Natural killer cell (primary cell): ENCODE results near the gene SLC2A9. TPM values are rescaled to one million over a fixed set of nuclear protein-coding genes. Genes with fewer than 3 reads are reported as not detected.

Source experiments
- ATAC-seq, 3 donors: fragments of 150-1000 bp in 2 of 3; fragments of 200-7000 bp in 1 of 3; cut with Tn5 transposase; 1 replicate in 1 of 3; 2 replicates in 2 of 3; pipeline ENCODE4 v1.10.0; 2021; ENCODE audit warnings: mild to moderate bottlenecking in 2 of 3, moderate library complexity in 2 of 3
- DNase-seq, 2 donors: peaks; one replicate each; pipeline versions ENCODE4 v3.0.0 to v3.0.0-alpha.2; 2013 to 2021; ENCODE audit warnings: mixed read lengths in 1 of 2
- H3K27ac ChIP-seq: one replicate; pipeline ENCODE4 v1.5.1; 2013; ENCODE audit warnings: mild to moderate bottlenecking, low read length
- H3K27me3 ChIP-seq: one replicate; pipeline ENCODE4 v1.6.1; 2013; ENCODE audit warnings: low read length; ENCODE audit not compliant: control insufficient read depth, insufficient read depth
- H3K36me3 ChIP-seq: one replicate; pipeline ENCODE4 v1.6.1; 2013; ENCODE audit warnings: low read length; ENCODE audit not compliant: control insufficient read depth, insufficient read depth
- H3K4me1 ChIP-seq: one replicate; pipeline ENCODE4 v1.6.1; 2013; ENCODE audit warnings: low read length; ENCODE audit not compliant: control insufficient read depth, insufficient read depth
- H3K4me3 ChIP-seq: one replicate; pipeline ENCODE4 v1.5.1; 2013; ENCODE audit warnings: low read length
- H3K9me3 ChIP-seq: one replicate; pipeline ENCODE4 v1.6.1; 2013; ENCODE audit warnings: low read length; ENCODE audit not compliant: control insufficient read depth, insufficient read depth
- H3K27ac Mint-ChIP-seq, 2 donors: one replicate each; pipeline ENCODE4 v1.8.0; 2022; ENCODE audit warnings: mild to moderate bottlenecking in 2 of 2, mixed read lengths in 2 of 2, moderate library complexity in 1 of 2
- H3K27me3 Mint-ChIP-seq, 2 donors: one replicate each; pipeline ENCODE4 v1.8.0; 2022; ENCODE audit warnings: low read depth in 2 of 2, mixed read lengths in 2 of 2
- H3K36me3 Mint-ChIP-seq: one replicate; pipeline ENCODE4 v1.8.0; 2022; ENCODE audit warnings: mixed read lengths
- H3K4me1 Mint-ChIP-seq, 2 donors: one replicate each; pipeline ENCODE4 v1.8.0; 2022; ENCODE audit warnings: mixed read lengths in 2 of 2
- H3K4me3 Mint-ChIP-seq: one replicate; pipeline ENCODE4 v1.8.0; 2022; ENCODE audit warnings: mild to moderate bottlenecking, moderate library complexity, mixed read lengths
- H3K9me3 Mint-ChIP-seq, 2 donors: one replicate each; pipeline ENCODE4 v1.8.0; 2022; ENCODE audit warnings: mixed read lengths in 2 of 2
- CTCF ChIP-seq: fragments of 200-600 bp; IDR thresholded peaks from one replicate; pipeline ENCODE4 v1.8.0; 2022; ENCODE audit warnings: antibody characterized with exemption
- WGBS: methylation state at CpG from one replicate; pipeline ENCODE4 v1.1.7; 2013; ENCODE audit warnings: missing lambda C conversion rate; ENCODE audit not compliant: insufficient coverage; 5-methylcytosine and 5-hydroxymethylcytosine counted together
- intact Hi-C: fragments of 100-400 bp; cut with micrococcal nuclease; formaldehyde crosslinking; loops from one replicate; pipeline ENCODE4 v1.14.2; 2022
- total RNA-seq, 4 donors: library from RNA; stranded (reverse); fragments of 120-200 nt in 1 of 4; gene quantifications; one replicate each; pipeline versions ENCODE4 v1.2.3 to v1.2.4, GENCODE V29; 2013 to 2022

SLC2A9 gene
- total RNA-seq, 3 donors from 2014 or later (not counting 1 experiment from before 2014, with no cell fraction given): 1.5 to 5.5 (median 3.9) TPM

DNA sequence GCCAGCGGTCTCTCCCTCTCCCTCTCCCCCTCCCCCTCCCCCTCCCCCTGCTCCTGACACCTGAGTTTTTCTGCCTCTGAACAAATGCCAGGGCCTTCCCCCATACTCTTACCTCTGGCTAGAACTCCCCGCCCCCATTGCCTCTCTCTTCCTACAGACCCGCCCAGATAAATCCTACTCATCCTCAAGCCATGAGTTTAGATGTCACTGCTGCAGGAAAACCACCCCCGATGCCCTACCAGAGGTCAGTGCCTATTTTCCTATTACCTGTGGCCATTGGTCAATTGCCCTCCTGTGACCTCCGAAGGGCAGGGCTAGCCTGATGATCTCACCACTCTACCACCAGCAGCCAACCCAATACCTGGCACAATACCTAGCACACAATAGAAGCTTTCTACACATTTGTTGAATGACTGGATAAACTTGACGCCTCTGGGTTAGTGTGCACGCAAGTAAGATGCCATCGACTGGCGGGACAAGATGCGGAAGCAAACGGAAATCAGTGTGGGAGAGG, 43.7 kb downstream of the SLC2A9 start:
- H3K36me3 ChIP-seq: no peaks in the 10 kb centered on the region

DNA sequence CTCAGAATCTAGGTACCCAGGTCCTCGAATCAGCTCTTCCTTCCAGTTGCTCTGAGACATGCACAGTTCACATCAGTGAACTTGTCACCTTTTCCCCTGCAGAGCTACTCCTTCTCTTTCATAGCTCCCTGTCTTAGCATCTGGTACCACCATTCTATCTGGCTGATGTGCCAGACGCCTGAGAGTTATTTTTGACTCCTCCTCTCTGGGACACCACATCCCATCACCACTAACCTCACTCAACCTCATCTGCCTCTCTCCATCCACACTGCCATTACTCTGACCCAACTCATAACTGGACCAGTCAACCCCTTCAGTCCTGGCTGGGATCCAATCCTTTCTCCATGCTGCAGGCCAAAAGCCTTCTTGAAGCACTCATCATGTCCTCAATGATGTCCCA, 44.5 kb downstream of the SLC2A9 start:
- ATAC-seq (no peak), DNase-seq (no peak)
- no peaks in the 10 kb centered on the region for H3K9me3 ChIP-seq
- TF ChIP-seq CTCF: no peak
- Mint-ChIP-seq H3K9me3 (peaks cover 7 to 10% of the 10 kb centered on the region in 2 donors), H3K4me3 (no peak overlapping the region), H3K36me3 (peaks cover 11% of the 10 kb centered on the region), H3K4me1 (peaks cover 0 to 5% of the 10 kb centered on the region in 2 donors), H3K27me3 (peaks cover 0 to 13% of the 10 kb centered on the region in 2 donors), H3K27ac (no peak overlapping the region)
- H3K4me1 ChIP-seq: no peaks in the 10 kb centered on the region
- 61% methylated on average over 2 of the region's 2 CpGs for WGBS
- no peaks in the 10 kb centered on the region for H3K36me3 ChIP-seq
- H3K27me3 ChIP-seq: no peaks in the 10 kb centered on the region
- no peak overlapping the region for H3K27ac ChIP-seq
- no peak overlapping the region for H3K4me3 ChIP-seq
- intact Hi-C loops: no loop called here

More for the DNA sequence above, 43.7 kb downstream of the SLC2A9 start:
- WGBS: 92% methylated on average over 11 of the region's 11 CpGs
- Mint-ChIP-seq H3K4me3 (no peak overlapping the region), H3K27me3 (peaks cover 0 to 7% of the 10 kb centered on the region in 2 donors), H3K4me1 (peaks cover 0 to 5% of the 10 kb centered on the region in 2 donors), H3K36me3 (peaks cover 8% of the 10 kb centered on the region), H3K9me3 (peaks cover 7 to 10% of the 10 kb centered on the region in 2 donors), H3K27ac (no peak overlapping the region)
- no peak overlapping the region for H3K27ac ChIP-seq
- H3K27me3 ChIP-seq: no peaks in the 10 kb centered on the region
- no peak for ATAC-seq
- H3K9me3 ChIP-seq: no peaks in the 10 kb centered on the region
- no peaks in the 10 kb centered on the region for H3K4me1 ChIP-seq
- no peak for DNase-seq
- intact Hi-C loops: no loop called here
- TF ChIP-seq CTCF: no peak
- H3K4me3 ChIP-seq: no peak overlapping the region

- no peak overlapping the region for H3K27ac Mint-ChIP-seq
- Histone ChIP-seq H3K4me1 (no peaks in the 10 kb centered on the region), H3K27ac (no peak overlapping the region), H3K36me3 (no peaks in the 10 kb centered on the region), H3K9me3 (no peaks in the 10 kb centered on the region), H3K4me3 (no peak overlapping the region), H3K27me3 (no peaks in the 10 kb centered on the region)
- no peak for TF ChIP-seq CTCF
- no peak overlapping the region for H3K4me3 Mint-ChIP-seq
- H3K4me1 Mint-ChIP-seq: peaks cover 0 to 5% of the 10 kb centered on the region in 2 donors
- H3K9me3 Mint-ChIP-seq: peaks cover 7 to 10% of the 10 kb centered on the region in 2 donors
- intact Hi-C loops: no loop called here
- peaks cover 11% of the 10 kb centered on the region for H3K36me3 Mint-ChIP-seq
- ATAC-seq: no peak
- H3K27me3 Mint-ChIP-seq: peaks cover 0 to 13% of the 10 kb centered on the region in 2 donors
- WGBS: no CpG with 5 or more reads among the region's 1 CpG
- DNase-seq: no peak
Measured at GRCh38 chr4:9976293-9976692, 45.0 kb downstream of the SLC2A9 start.

GRCh38 chr4:9971711-9972110, 49.6 kb downstream of the SLC2A9 start:
- 88% methylated on average over 3 of the region's 3 CpGs for WGBS
- Histone ChIP-seq H3K4me3 (no peak overlapping the region), H3K36me3 (no peaks in the 10 kb centered on the region), H3K27me3 (no peaks in the 10 kb centered on the region), H3K27ac (no peak overlapping the region), H3K4me1 (no peaks in the 10 kb centered on the region), H3K9me3 (no peaks in the 10 kb centered on the region)
- H3K4me1 Mint-ChIP-seq: peaks cover 0 to under 1% of the 10 kb centered on the region in 2 donors
- H3K36me3 Mint-ChIP-seq: peaks cover 11% of the 10 kb centered on the region
- no peak for ATAC-seq
- no peak overlapping the region for H3K27ac Mint-ChIP-seq
- intact Hi-C loops: no loop called here
- peaks cover 0 to 13% of the 10 kb centered on the region in 2 donors for H3K27me3 Mint-ChIP-seq
- H3K4me3 Mint-ChIP-seq: no peak overlapping the region
- no peak for DNase-seq
- peaks cover 2 to 6% of the 10 kb centered on the region in 2 donors for H3K9me3 Mint-ChIP-seq
- TF ChIP-seq CTCF: no peak
